AG20443 (cell line): ENCODE data around the gene DIP2A.
"Not testable (repeated sequence)": the region's sequence is repeated elsewhere in the genome, so short reads cannot be mapped to it uniquely, and the experiment has no call there.

Experiments used
- DNase-seq: peaks from one replicate; pipeline ENCODE4 v3.0.0; 2012; ENCODE audit warnings: low spot score, mixed read lengths

Gene DIP2A

GRCh38 chr21:46424621-46425020 is 34.1 kb upstream of the DIP2A start:
- DNase-seq = no peak

GRCh38 chr21:46425041-46425440 is 33.6 kb upstream of the DIP2A start:
- DNase-seq = no peak

GRCh38 chr21:46425571-46425970 is 33.1 kb upstream of the DIP2A start:
- no peak for DNase-seq

GRCh38 chr21:46426313-46427046 is 32.2 kb upstream of the DIP2A start:
- DNase-seq = no peak

- DNase-seq = no peak
Measured at GRCh38 chr21:46427516-46427915, 31.2 kb upstream of the DIP2A start.

DNA sequence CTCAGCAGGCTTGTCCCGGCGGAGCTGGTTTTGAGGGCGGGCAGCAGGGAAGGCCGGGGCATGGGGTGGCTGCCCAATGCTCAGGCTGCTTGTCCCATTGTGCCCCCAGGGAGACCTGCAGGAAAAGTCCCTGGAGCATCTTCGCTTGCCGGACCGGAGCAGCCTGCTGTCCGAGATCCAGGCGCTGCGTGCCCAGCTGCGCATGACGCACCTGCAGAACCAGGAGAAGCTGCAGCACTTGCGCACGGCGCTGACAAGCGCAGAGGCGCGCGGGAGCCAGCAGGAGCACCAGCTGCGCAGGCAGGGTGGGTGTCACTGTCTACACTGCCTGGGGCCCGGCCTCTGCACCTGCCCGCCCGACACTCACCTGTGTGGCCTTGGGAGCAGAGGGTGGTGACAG is 30.4 kb upstream of the DIP2A start:
- DNase-seq = no peak

DNA sequence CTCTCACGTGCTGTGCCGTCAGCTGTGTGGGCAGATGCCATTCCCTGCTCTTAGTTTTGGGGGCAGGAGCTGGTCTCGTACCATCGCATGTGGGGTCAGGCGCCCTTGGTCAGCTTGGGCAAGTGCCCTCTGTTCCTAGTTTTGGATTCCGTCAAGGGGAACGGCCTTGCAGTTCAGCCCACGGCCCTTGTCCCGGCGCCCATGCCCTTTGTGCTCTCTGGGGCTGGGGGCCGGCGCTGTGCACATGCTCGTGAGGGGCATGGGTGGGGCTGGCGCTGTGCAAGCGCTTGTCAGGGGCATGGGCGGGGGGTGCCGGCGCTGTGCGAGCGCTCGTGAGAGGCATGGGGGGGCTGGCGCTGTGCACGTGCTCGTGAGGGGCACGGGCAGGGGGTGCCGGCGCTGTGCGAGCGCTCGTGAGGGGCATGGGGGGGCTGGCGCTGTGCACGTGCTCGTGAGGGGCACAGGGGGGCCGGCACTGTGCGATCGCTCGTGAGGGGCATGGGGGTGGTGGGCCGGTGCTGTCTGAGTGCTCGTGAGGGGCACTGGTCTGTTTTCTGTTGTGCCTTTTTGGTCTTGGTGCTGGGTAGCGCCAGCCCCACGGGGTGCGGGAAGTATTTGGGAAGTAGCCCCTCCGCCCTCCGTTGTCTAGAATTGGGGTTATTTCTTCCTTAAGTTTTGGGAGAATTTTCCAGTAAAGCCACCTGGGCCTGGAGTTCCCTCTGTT is 29.5 kb upstream of the DIP2A start:
- no peak for DNase-seq

DNA sequence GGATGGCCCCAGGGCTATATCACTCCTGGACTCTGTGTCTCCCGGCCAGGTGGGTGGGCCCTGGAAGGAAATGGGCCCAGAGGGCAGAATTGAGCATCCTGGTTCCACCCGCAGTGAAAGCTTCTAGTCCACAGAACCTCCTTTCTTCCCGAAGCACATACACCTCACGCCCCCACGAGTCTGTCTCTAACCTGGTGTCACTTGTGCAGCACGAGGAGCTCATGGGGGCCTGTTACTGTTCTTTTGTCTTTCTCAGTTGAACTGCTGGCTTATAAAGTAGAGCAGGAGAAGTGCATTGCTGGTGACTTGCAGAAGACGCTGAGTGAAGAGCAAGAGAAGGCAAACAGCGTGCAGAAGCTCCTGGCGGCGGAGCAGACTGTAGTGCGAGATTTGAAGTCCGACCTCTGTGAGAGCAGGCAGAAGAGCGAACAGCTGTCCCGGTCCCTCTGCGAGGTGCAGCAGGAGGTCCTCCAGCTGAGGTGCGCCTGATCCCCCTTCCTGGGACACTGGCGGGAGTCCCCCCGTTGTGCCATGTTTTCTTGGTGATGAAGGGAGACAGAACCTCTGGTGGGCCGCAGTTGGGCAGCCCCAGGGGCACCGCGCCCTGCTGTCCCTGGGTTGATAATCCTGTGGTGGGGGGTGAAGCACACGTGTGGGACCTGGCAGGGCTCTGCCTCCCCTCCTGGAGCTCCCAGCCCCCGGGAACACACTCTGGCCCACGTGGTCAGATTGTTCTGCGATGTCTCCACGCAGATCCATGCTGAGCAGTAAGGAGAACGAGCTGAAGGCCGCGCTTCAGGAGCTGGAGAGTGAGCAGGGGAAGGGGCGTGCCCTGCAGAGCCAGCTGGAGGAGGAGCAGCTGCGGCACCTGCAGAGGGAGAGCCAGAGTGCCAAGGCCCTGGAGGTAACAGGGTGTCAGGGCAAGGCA is 28.7 kb upstream of the DIP2A start:
- no peak for DNase-seq

GRCh38 chr21:46431448-46431847 is 27.2 kb upstream of the DIP2A start:
- DNase-seq = no peak

GRCh38 chr21:46431884-46432488 is 26.7 kb upstream of the DIP2A start:
- DNase-seq = no peak

GRCh38 chr21:46433116-46433515 is 25.6 kb upstream of the DIP2A start:
- DNase-seq = not testable (repeated sequence)

DNA sequence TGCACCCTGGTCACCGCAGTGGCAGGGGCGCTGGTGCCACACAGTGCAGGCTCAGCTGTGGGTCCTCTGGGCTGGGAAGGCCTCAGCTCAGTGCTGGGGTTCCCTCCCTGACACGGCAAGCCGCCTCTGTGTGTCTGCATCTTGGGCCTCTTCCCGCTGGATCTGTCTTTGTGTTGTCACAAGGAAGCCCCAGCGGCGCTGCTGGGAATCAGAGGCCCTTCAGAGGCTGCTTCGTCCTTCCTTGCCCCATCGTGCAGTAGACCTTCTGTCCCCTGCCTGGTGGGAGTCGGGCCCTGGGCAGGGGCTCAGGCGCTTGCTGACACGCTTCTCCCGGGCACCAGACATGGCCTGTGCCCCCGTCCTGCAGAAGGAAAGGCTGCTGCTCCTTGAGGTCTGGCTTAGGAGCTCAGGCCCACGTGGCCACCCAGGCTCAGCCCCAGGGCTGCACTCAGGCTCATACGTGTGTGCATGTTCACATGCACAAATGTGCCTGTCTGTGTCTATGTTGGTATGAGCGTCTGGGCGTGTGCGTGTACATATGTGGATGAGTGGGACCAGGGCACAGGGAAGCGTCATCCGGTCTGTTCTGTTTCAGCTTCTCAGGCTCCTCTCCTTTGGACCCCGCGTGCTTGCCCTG is 24.3 kb upstream of the DIP2A start:
- no peak for DNase-seq

DNA sequence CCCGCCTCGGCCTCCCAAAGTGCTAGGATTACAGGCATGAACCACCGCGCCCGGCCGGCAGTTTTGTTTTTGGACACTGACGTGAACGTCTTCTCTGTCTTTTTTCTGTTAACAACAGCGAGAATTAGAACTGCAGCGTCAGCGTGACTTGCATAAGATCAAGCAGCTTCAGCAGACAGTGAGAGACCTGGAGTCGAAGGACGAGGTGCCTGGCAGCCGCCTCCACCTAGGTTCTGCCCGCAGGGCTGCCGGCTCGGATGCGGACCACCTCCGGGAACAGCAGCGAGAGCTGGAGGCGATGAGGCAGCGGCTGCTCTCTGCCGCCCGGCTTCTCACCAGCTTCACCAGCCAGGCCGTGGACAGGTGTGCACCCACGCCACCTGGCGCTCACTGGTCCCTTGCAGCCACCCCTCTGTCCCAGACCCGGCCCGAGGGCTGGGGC is 22.9 kb upstream of the DIP2A start:
- DNase-seq = no peak

DNA sequence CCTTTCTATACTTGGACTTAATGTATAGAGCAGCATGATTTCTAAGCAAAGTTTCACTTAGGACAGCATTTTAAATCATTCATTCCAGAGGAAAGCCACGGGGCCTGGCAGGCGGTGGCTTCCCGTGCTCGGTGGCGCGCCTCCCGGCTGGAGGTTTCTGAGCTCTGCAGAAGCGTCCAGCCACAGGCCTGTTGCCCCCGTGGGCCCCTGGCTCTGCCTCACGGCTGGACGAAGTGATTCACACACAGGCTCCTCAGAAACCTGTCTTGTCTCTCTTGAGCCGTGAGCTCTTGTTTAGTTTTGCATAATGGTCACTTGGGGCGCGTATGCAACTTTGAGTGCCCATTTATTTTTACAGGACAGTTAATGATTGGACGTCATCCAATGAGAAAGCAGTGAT is 22.1 kb upstream of the DIP2A start:
- DNase-seq = no peak

DNA sequence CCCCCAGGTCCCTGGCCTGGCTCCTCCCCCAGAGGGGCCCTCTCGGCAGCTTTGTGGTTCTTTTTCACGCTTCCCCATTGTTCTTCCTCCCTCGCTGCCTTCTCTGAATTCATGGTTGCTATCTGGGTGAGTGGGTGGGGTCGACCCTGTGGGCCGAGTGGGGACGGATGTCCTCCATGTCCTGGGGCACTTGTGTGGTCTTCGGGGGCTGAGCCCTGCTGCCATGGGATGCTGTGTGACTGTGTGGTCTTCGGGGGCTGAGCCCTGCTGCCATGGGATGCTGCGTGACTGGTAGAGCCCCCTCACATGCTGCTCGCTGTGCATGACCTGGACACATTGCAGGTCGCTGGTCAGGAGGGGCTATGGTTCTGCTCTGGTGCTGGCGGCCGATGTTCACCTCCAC is 21.6 kb upstream of the DIP2A start:
- no peak for DNase-seq

GRCh38 chr21:46437511-46437910 is 21.2 kb upstream of the DIP2A start:
- no peak for DNase-seq

GRCh38 chr21:46438241-46438640 is 20.4 kb upstream of the DIP2A start:
- no peak for DNase-seq

DNA sequence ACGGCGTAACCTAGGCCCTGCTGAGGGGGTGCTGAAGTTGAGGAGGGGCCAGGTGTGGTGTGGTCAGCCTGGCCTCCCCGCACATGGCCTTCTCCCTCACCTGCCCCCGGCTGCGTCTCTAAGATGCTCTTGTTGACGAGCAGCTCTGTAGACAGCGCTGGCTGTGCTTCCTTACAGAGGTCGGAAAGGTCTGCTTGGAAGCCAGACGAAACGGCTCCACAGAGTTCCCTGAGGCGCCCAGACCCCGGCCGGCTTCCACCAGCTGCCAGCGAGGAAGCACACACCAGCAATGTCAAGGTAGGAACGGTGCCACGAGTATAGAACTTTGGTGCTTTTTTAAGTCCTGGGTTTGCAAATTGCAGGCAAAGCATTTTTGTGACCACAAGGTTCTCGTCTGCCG is 18.8 kb upstream of the DIP2A start:
- DNase-seq = no peak

DNA sequence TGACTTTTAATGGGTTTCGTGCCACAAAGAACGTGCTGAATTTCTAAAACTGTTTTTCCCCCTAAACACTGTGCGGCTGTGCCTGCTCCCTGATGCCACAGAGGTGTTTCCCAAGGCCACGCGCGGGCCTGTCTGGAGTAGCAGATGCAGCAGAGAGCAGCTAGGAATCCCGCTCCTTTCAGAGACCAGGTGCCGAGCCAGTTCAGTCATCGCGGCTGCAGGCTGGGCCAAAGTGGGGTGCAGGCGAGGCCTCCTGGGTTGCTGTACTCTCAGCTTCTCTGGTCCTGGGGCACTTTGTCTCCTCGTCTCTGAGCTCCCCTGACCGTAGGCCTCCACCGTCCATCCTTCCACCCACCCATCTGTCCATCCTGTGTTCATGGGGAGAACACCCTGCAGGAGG is 17.4 kb upstream of the DIP2A start:
- DNase-seq = no peak

- no peak for DNase-seq
Measured at GRCh38 chr21:46441961-46442498, 16.7 kb upstream of the DIP2A start.

- no peak for DNase-seq
Measured at GRCh38 chr21:46442938-46443337, 15.8 kb upstream of the DIP2A start.
